Renal pelvis (tissue), 4 donors: ENCODE results near the gene NSMCE3. TPM values are rescaled to one million over a fixed set of nuclear protein-coding genes. Genes with fewer than 3 reads are reported as not detected.
"Not testable (repeated sequence)": the region's sequence is repeated elsewhere in the genome, so short reads cannot be mapped to it uniquely, and the experiment has no call there.

Experiments used
- DNase-seq: peaks from one replicate; pipeline ENCODE4 v3.0.0-alpha.2; 2013
- polyA plus RNA-seq, 3 donors: library from polyadenylated mRNA; unstranded; fragments of 120-200 nt; gene quantifications; one replicate each; pipeline ENCODE4 v1.2.1, GENCODE V29; 2013; ENCODE audit not compliant: insufficient read length in 3 of 3

Gene NSMCE3
- polyA plus RNA-seq, 3 donors: 7.6 to 9.9 (median 9.5) TPM

GRCh38 chr15:29224235-29224986 is 45.2 kb downstream of the NSMCE3 start:
- not testable (repeated sequence) for DNase-seq

- DNase-seq: no peak
These were observed 46.0 kb downstream of the NSMCE3 start for GRCh38 chr15:29223640-29224039.

- no peak for DNase-seq
These were observed 47.3 kb downstream of the NSMCE3 start for GRCh38 chr15:29222129-29222853.

GRCh38 chr15:29220852-29221251 is 48.8 kb downstream of the NSMCE3 start:
- DNase-seq: no peak

- no peak for DNase-seq
These were observed 52.7 kb downstream of the NSMCE3 start for GRCh38 chr15:29216955-29217354.
